H1 (cell line): Measurements from ENCODE around the gene AP5S1. TPM values are rescaled to one million over a fixed set of nuclear protein-coding genes. Genes with fewer than 3 reads are reported as not detected.

Source experiments
- BCL11A ChIP-seq, 2 experiments: IDR thresholded peaks; one replicate each; pipeline ENCODE4 v1.6.1; 2011; ENCODE audit warnings: low read depth in 2 of 2, low read length in 2 of 2, mild to moderate bottlenecking in 2 of 2
- BRCA1 ChIP-seq: IDR thresholded peaks from 2 replicates; pipeline ENCODE4 v1.6.1; 2012; ENCODE audit warnings: low read depth, low read length, improper control_type of control experiment
- EGR1 ChIP-seq: IDR thresholded peaks from 2 replicates; pipeline ENCODE4 v1.6.1; 2011; ENCODE audit warnings: low read depth, low read length, borderline replicate concordance
- SP4 ChIP-seq: IDR thresholded peaks from 2 replicates; pipeline ENCODE4 v1.6.1; 2012; ENCODE audit warnings: low read length, inconsistent platforms
- SUZ12 ChIP-seq: fragments of 200-600 bp; sonication (generic); IDR thresholded peaks from 2 replicates; pipeline ENCODE4 v1.6.1; 2012; ENCODE audit warnings: mild to moderate bottlenecking, inconsistent platforms, low read length, moderate library complexity, mixed read lengths
- TAF1 ChIP-seq: IDR thresholded peaks from 2 replicates; pipeline ENCODE4 v1.6.1; 2011; ENCODE audit warnings: mild to moderate bottlenecking, low read depth, low read length
- YY1 ChIP-seq: IDR thresholded peaks from 2 replicates; pipeline ENCODE4 v1.6.1; 2011; ENCODE audit warnings: low read depth, mild to moderate bottlenecking, low read length
- polyA plus RNA-seq, 7 experiments: library from polyadenylated mRNA; depleted of rRNA in 3 of 7; stranded (reverse) in 5 of 7; unstranded in 2 of 7; fragments of >200 nt in 5 of 7; fragments of 200-250 nt in 2 of 7; gene quantifications; 1 replicate in 5 of 7; 2 replicates in 1 of 7; 4 replicates in 1 of 7; pipeline versions ENCODE4 v1.2.1 to v1.2.3, GENCODE V29; 2011 to 2013; ENCODE audit warnings: missing spikeins in 2 of 7, mixed read lengths in 2 of 7
- total RNA-seq: library from RNA; stranded (reverse); fragmentation: NEBNext Ultra II Directional; extraction: Animal tissue kit (Norgen Biotek cat#: 25700); gene quantifications from 2 replicates; pipeline ENCODE4 v1.2.1, GENCODE V29; 2021

Gene AP5S1
- total and polyA plus RNA-seq, 2 of the 8 experiments (the other 6 are each of a cell fraction or from before 2014, with no cell fraction given): 3.3 to 3.7 TPM

DNA sequence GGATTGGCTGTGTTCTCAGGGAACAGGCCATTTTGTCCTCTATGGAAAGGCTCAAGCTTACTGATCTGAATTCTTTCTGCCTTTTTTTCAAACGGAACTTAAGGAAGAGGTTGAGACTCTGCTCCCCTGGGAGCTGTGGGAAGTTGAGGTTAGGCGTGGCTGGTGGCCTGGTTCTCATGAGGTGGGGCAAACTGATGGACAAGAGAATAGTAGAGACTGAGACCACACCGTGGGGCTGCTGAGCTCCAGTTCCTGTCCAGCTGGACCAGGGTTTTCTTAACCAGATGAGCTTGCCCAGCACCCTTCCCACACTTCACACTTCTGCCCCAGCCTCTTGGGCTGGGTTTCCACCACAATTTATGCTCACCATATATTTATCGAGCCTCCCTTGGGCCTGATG, 6.1 kb downstream of the AP5S1 start (continued):
- no peak for TF ChIP-seq SUZ12
- no peak for TF ChIP-seq TAF1
- no peak for TF ChIP-seq BRCA1
- TF ChIP-seq BCL11A (IDR thresholded peaks at IDR 0.05; ENCODE audit: low read depth in 2 of 2, low read length in 2 of 2): no peak
- no peak for TF ChIP-seq EGR1
- no peak for TF ChIP-seq SP4
- TF ChIP-seq YY1: no peak
